SK-MEL-5 (cell line): ENCODE data around the gene NOP53. TPM values are rescaled to one million over a fixed set of nuclear protein-coding genes. Genes with fewer than 3 reads are reported as not detected.
"Not testable (repeated sequence)": the region's sequence is repeated elsewhere in the genome, so short reads cannot be mapped to it uniquely, and the experiment has no call there.

ENCODE experiments used
- DNase-seq: peaks from one replicate; pipeline ENCODE4 v3.0.0-alpha.2; 2016; ENCODE audit warnings: low read depth, low spot score
- in situ Hi-C: cut with HindIII; loops from 2 replicates; pipeline ENCODE4 v1.10.0; 2016; ENCODE audit warnings: low sequenced_read_pairs, high pct_unique_total_duplicates, low pct_unique_long_range_greater_than_20kb
- total RNA-seq: library from RNA; depleted of rRNA; stranded (reverse); fragments of >200 nt; shearing (Covaris generic); gene quantifications from 2 replicates; pipeline ENCODE4 v1.2.3, GENCODE V29; 2014

The NOP53 gene
- total RNA-seq, 1 experiment from 2014 or later = 120 TPM

- DNase-seq = no peak
- in situ Hi-C loops = no loop called here
Measured at GRCh38 chr19:47762615-47763308, 17.4 kb downstream of the NOP53 start.

- DNase-seq, in situ Hi-C loops: not testable (repeated sequence)
Measured at GRCh38 chr19:47764705-47765104, 19.4 kb downstream of the NOP53 start.

- in situ Hi-C loops = no loop called here
- peak; percentile 66 for DNase-seq
Measured at GRCh38 chr19:47765523-47766358, 20.4 kb downstream of the NOP53 start.

- in situ Hi-C loops = no loop called here
- DNase-seq = no peak
Measured at GRCh38 chr19:47766359-47766620, 20.9 kb downstream of the NOP53 start.

GRCh38 chr19:47766670-47767069 lies 21.3 kb downstream of the NOP53 start:
- in situ Hi-C loops = no loop called here
- no peak for DNase-seq

- DNase-seq = no peak
- in situ Hi-C loops = no loop called here
Measured at GRCh38 chr19:47767349-47767748, 22.0 kb downstream of the NOP53 start.

- DNase-seq = peak; percentile 37
- in situ Hi-C loops = no loop called here
Measured at GRCh38 chr19:47768604-47769003, 23.3 kb downstream of the NOP53 start.

- in situ Hi-C loops = no loop called here
- DNase-seq = no peak
Measured at GRCh38 chr19:47769534-47769933, 24.2 kb downstream of the NOP53 start.

GRCh38 chr19:47771291-47771690 lies 25.9 kb downstream of the NOP53 start:
- in situ Hi-C loops, DNase-seq: not testable (repeated sequence)

- DNase-seq = no peak
- in situ Hi-C loops = no loop called here
Measured at GRCh38 chr19:47776568-47776967, 31.2 kb downstream of the NOP53 start.

- in situ Hi-C loops = not testable (repeated sequence)
Measured at GRCh38 chr19:47777245-47778048, 32.1 kb downstream of the NOP53 start.

GRCh38 chr19:47778049-47778953 lies 33.0 kb downstream of the NOP53 start, which contains the start of gene SELENOW:
SELENOW (plus strand) TSS chr19:47778703; CDS start chr19:47778786, 83 bp downstream.
- in situ Hi-C loops = no loop called here
- DNase-seq = peak; percentile 47

More at GRCh38 chr19:47777245-47778048, 32.1 kb downstream of the NOP53 start:
- DNase-seq = not testable (repeated sequence)

- DNase-seq = no peak
- in situ Hi-C loops = no loop called here
Measured at GRCh38 chr19:47778954-47779351, 33.6 kb downstream of the NOP53 start.

GRCh38 chr19:47779524-47780214 lies 34.3 kb downstream of the NOP53 start:
- in situ Hi-C loops = no loop called here
- no peak for DNase-seq

- in situ Hi-C loops = no loop called here
- DNase-seq = no peak
Measured at GRCh38 chr19:47780215-47780551, 34.8 kb downstream of the NOP53 start.

GRCh38 chr19:47781590-47782262 lies 36.4 kb downstream of the NOP53 start:
- DNase-seq = no peak
- in situ Hi-C loops = no loop called here
